ENCODE measurements around the gene HS3ST2. TPM values are rescaled to one million over a fixed set of nuclear protein-coding genes. Genes with fewer than 3 reads are reported as not detected.

HS3ST2 gene
- total RNA-seq, 2 donors from 2014 or later: not detected

DNA sequence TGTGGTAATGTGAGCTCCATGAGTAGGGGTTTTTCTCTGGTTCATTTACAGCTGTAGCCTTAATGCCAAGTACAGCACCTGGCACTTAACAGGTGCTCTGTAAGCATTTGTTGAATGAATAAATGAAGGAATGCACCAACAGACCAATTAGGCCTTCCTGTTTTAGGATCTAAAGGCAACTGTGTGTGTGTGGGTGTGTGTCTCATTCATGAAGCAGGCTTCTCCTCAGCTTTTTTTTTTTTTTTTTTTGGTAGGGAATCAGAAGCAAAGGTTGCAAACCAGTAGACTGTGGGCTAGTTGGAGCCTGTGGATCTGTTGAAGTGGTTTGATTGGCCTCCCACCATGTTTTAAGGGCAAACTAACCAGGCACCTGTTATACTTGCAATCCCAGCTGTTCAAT, 48.1 kb downstream of the HS3ST2 start:
- no peaks in the 10 kb centered on the region for H3K9me3 Mint-ChIP-seq
- H3K27me3 Mint-ChIP-seq (ENCODE audit: low read depth): peaks cover 19% of the 10 kb centered on the region
- DNase-seq (no peak), ATAC-seq (replicated peaks in 1 of 2) (no peak)
- no peaks in the 10 kb centered on the region for H3K4me1 Mint-ChIP-seq (ENCODE audit: low read depth)
- H3K4me3 Mint-ChIP-seq: no peak overlapping the region
- no peak overlapping the region for H3K27ac Mint-ChIP-seq
- H3K36me3 Mint-ChIP-seq (ENCODE audit: insufficient read depth in 2 of 2): no peaks in the 10 kb centered on the region

DNA sequence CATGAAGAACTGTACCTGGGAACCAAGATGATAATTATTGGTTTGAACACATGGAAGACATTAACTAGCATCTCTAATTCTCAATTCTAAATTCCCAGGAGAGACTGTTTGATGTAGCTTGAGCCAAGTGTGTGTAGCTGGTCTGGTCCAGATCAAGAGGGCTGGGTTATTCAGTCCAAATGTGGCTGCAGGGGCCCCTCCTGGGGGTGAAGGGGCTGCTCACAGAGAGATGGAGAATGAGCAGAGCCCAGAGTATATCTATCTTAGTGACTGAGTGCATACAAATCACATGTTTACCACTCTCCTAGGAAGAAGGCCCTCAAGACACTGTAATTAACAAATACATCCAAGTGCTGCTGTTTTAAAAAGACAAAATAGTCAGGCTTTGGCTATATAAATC, 50.4 kb downstream of the HS3ST2 start:
- H3K27me3 Mint-ChIP-seq (ENCODE audit: low read depth): peaks cover 19% of the 10 kb centered on the region
- DNase-seq: no peak
- H3K27ac Mint-ChIP-seq: no peak overlapping the region
- no peak for ATAC-seq (replicated peaks in 1 of 2)
- H3K4me1 Mint-ChIP-seq (ENCODE audit: low read depth): no peaks in the 10 kb centered on the region
- H3K9me3 Mint-ChIP-seq: no peaks in the 10 kb centered on the region
- no peak overlapping the region for H3K4me3 Mint-ChIP-seq
- H3K36me3 Mint-ChIP-seq (ENCODE audit: insufficient read depth in 2 of 2): no peaks in the 10 kb centered on the region

- DNase-seq: no peak
- H3K27ac Mint-ChIP-seq: no peak overlapping the region
Observed at GRCh38 chr16:22868593-22869224, 54.7 kb downstream of the HS3ST2 start.

DNA sequence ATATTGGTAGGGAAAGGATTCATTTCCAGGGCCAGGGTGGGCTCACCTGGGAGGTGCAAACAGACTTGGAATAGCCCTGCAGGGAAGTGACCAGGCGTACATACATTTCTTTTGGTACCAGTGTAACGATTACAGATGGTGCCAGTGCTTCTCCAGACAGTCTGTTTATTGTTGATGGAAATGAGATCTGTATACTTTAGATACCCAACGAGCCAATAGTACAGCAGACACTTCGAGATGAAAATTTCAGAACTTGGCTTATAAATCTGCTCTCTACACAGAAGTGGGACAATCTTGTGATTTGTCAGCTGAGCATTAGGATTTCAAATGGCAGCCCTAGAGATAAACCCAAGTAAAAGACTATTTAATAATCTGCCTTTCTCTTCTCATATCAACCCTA, 57.9 kb downstream of the HS3ST2 start:
- Mint-ChIP-seq H3K9me3 (no peaks in the 10 kb centered on the region), H3K36me3 (ENCODE audit: insufficient read depth in 2 of 2) (no peaks in the 10 kb centered on the region), H3K27ac (no peak overlapping the region), H3K27me3 (ENCODE audit: low read depth) (peaks cover 8% of the 10 kb centered on the region), H3K4me1 (ENCODE audit: low read depth) (no peaks in the 10 kb centered on the region), H3K4me3 (no peak overlapping the region)
- DNase-seq: no peak
- no peak for ATAC-seq (replicated peaks in 1 of 2)

More at GRCh38 chr16:22868593-22869224, 54.7 kb downstream of the HS3ST2 start:
- Mint-ChIP-seq H3K36me3 (ENCODE audit: insufficient read depth in 2 of 2) (no peaks in the 10 kb centered on the region), H3K9me3 (no peaks in the 10 kb centered on the region), H3K4me3 (no peak overlapping the region), H3K27me3 (ENCODE audit: low read depth) (peaks cover 24% of the 10 kb centered on the region), H3K4me1 (ENCODE audit: low read depth) (no peaks in the 10 kb centered on the region)
- ATAC-seq (replicated peaks in 1 of 2): no peak

GRCh38 chr16:22874394-22874793, 60.4 kb downstream of the HS3ST2 start:
- H3K4me1 Mint-ChIP-seq (ENCODE audit: low read depth): no peaks in the 10 kb centered on the region
- DNase-seq: no peak
- ATAC-seq (replicated peaks in 1 of 2): no peak
- H3K4me3 Mint-ChIP-seq: no peak overlapping the region
- peaks cover 22% of the 10 kb centered on the region for H3K27me3 Mint-ChIP-seq (ENCODE audit: low read depth)
- H3K36me3 Mint-ChIP-seq (ENCODE audit: insufficient read depth in 2 of 2): no peaks in the 10 kb centered on the region
- peaks cover 0 to 2% of the 10 kb centered on the region in 2 donors for H3K9me3 Mint-ChIP-seq
- H3K27ac Mint-ChIP-seq: no peak overlapping the region

DNA sequence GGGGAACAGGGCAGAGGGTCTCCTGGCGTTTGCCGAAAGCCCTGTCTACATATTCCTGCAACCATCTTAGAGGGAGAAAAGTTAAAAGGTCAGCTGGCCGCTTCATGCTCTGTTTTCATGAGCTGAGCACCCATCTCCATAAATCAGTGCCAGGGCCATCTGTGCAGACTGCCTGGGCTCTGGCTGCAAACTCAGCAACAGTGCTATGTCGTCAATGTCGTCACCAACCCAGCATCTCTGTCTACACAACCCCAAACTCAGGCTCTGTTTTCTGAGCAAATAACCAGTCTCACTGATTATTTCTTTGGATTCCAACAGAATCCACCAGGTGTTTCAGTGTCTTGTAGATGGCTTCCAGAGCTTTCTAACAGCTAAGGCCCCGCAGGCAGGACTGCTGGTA, 65.0 kb downstream of the HS3ST2 start:
- ATAC-seq (replicated peaks in 1 of 2): no peak
- Mint-ChIP-seq H3K27ac (no peak overlapping the region), H3K4me1 (ENCODE audit: low read depth) (no peaks in the 10 kb centered on the region)

DNA sequence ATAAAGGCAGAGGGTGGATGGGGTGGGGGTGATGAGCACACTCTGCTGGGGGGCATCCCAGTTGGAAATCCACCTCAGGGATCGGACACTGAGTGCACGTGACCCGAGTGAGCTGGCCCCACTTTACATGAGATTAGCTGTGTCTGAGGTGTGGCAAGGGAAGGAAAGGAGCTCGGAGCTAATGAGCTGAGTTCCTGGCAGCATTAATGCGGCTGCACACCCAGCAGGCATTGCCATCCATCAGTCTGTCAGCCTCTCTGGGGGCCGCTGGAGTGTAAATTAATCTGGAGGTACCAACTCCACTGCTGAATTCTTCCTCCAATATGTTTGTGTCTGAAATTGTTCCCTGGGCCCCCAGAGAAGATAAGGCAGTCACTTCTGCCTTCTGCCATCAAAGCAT, 65.5 kb downstream of the HS3ST2 start:
- Mint-ChIP-seq H3K36me3 (ENCODE audit: insufficient read depth in 2 of 2) (no peaks in the 10 kb centered on the region), H3K27me3 (ENCODE audit: low read depth) (peaks cover 14% of the 10 kb centered on the region), H3K27ac (no peak overlapping the region), H3K4me3 (no peak overlapping the region), H3K4me1 (ENCODE audit: low read depth) (no peaks in the 10 kb centered on the region), H3K9me3 (peaks cover 0 to 2% of the 10 kb centered on the region in 2 donors)
- ATAC-seq (replicated peaks in 1 of 2) (no peak), DNase-seq (no peak)

More for the DNA sequence above, 65.0 kb downstream of the HS3ST2 start:
- Mint-ChIP-seq H3K4me3 (no peak overlapping the region), H3K36me3 (ENCODE audit: insufficient read depth in 2 of 2) (no peaks in the 10 kb centered on the region), H3K27me3 (ENCODE audit: low read depth) (peaks cover 14% of the 10 kb centered on the region), H3K9me3 (peaks cover 0 to 2% of the 10 kb centered on the region in 2 donors)
- no peak for DNase-seq

GRCh38 chr16:22882981-22883380, 69.0 kb downstream of the HS3ST2 start:
- no peak overlapping the region for H3K4me3 Mint-ChIP-seq
- no peak overlapping the region for H3K27ac Mint-ChIP-seq
- ATAC-seq (replicated peaks in 1 of 2) (no peak), DNase-seq (no peak)
- no peaks in the 10 kb centered on the region for H3K4me1 Mint-ChIP-seq (ENCODE audit: low read depth)
- no peaks in the 10 kb centered on the region for H3K36me3 Mint-ChIP-seq (ENCODE audit: insufficient read depth in 2 of 2)
- H3K9me3 Mint-ChIP-seq: no peaks in the 10 kb centered on the region
- H3K27me3 Mint-ChIP-seq (ENCODE audit: low read depth): peaks cover 8% of the 10 kb centered on the region

GRCh38 chr16:22885951-22886350, 72.0 kb downstream of the HS3ST2 start:
- ATAC-seq (replicated peaks in 1 of 2) (no peak), DNase-seq (no peak)
- H3K27ac Mint-ChIP-seq: no peak overlapping the region
- H3K36me3 Mint-ChIP-seq (ENCODE audit: insufficient read depth in 2 of 2): no peaks in the 10 kb centered on the region
- no peaks in the 10 kb centered on the region for H3K4me1 Mint-ChIP-seq (ENCODE audit: low read depth)
- H3K4me3 Mint-ChIP-seq: no peak overlapping the region
- no peaks in the 10 kb centered on the region for H3K9me3 Mint-ChIP-seq
- no peaks in the 10 kb centered on the region for H3K27me3 Mint-ChIP-seq (ENCODE audit: low read depth)

- no peaks in the 10 kb centered on the region for H3K27me3 Mint-ChIP-seq (ENCODE audit: low read depth)
- no peak overlapping the region for H3K4me3 Mint-ChIP-seq
- H3K4me1 Mint-ChIP-seq (ENCODE audit: low read depth): no peaks in the 10 kb centered on the region
- H3K36me3 Mint-ChIP-seq (ENCODE audit: insufficient read depth in 2 of 2): no peaks in the 10 kb centered on the region
- no peak overlapping the region for H3K27ac Mint-ChIP-seq
- H3K9me3 Mint-ChIP-seq: no peaks in the 10 kb centered on the region
- ATAC-seq (replicated peaks in 1 of 2) (no peak), DNase-seq (no peak)
Observed at GRCh38 chr16:22886927-22887326, 73.0 kb downstream of the HS3ST2 start.

GRCh38 chr16:22887445-22887844, 73.5 kb downstream of the HS3ST2 start:
- Mint-ChIP-seq H3K9me3 (no peaks in the 10 kb centered on the region), H3K27ac (no peak overlapping the region)
- no peak for ATAC-seq (replicated peaks in 1 of 2)

DNA sequence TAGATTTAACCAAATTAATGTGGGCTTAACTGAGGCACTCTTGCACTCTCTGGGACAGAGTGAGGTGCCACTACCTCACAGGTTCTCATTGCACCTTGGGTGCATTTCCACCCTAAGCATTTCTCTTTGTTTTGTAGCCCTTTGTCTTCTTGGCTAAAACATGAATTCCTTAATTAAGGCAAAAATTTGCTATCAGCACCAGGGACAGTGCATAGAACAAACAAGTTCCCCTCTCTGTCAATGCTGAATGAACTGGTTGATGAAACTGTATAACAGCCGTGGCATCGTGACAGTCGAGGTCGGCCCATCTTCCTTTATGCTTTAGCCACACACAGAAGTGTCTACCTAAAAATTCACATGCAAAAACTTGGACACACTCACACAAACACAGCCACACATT, 74.8 kb downstream of the HS3ST2 start:
- DNase-seq: no peak
- no peak overlapping the region for H3K4me3 Mint-ChIP-seq

More at GRCh38 chr16:22887445-22887844, 73.5 kb downstream of the HS3ST2 start:
- H3K4me1 Mint-ChIP-seq (ENCODE audit: low read depth): no peaks in the 10 kb centered on the region
- no peak overlapping the region for H3K4me3 Mint-ChIP-seq
- DNase-seq: no peak
- no peaks in the 10 kb centered on the region for H3K27me3 Mint-ChIP-seq (ENCODE audit: low read depth)
- no peaks in the 10 kb centered on the region for H3K36me3 Mint-ChIP-seq (ENCODE audit: insufficient read depth in 2 of 2)

DNA sequence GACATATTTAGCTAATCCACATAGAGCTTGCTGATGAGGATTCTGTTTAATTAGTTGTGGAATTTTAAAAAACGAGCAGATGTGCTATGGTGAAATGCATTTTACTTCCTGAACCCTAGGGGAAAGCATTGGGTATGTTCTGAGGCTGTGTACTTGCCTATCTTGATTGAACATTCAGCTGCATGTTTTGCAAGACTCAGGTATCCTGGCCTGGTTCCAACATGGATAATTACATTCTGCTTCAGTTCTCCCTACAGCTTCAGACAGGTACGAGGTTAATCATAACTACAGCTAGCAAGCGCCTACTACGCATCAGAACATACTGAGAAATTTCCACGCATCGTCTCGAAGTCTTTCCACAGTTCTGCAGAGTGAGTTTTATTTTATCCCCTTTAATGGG, 77.0 kb downstream of the HS3ST2 start:
- no peaks in the 10 kb centered on the region for H3K9me3 Mint-ChIP-seq
- DNase-seq (no peak), ATAC-seq (replicated peaks in 1 of 2) (no peak)
- no peaks in the 10 kb centered on the region for H3K36me3 Mint-ChIP-seq (ENCODE audit: insufficient read depth in 2 of 2)
- no peak overlapping the region for H3K27ac Mint-ChIP-seq
- H3K27me3 Mint-ChIP-seq (ENCODE audit: low read depth): no peaks in the 10 kb centered on the region
- H3K4me1 Mint-ChIP-seq (ENCODE audit: low read depth): no peaks in the 10 kb centered on the region
- H3K4me3 Mint-ChIP-seq: no peak overlapping the region

More for the DNA sequence above, 74.8 kb downstream of the HS3ST2 start:
- no peak overlapping the region for H3K27ac Mint-ChIP-seq
- ATAC-seq (replicated peaks in 1 of 2): no peak
- no peaks in the 10 kb centered on the region for H3K9me3 Mint-ChIP-seq
- no peaks in the 10 kb centered on the region for H3K27me3 Mint-ChIP-seq (ENCODE audit: low read depth)
- no peaks in the 10 kb centered on the region for H3K4me1 Mint-ChIP-seq (ENCODE audit: low read depth)
- H3K36me3 Mint-ChIP-seq (ENCODE audit: insufficient read depth in 2 of 2): no peaks in the 10 kb centered on the region

DNA sequence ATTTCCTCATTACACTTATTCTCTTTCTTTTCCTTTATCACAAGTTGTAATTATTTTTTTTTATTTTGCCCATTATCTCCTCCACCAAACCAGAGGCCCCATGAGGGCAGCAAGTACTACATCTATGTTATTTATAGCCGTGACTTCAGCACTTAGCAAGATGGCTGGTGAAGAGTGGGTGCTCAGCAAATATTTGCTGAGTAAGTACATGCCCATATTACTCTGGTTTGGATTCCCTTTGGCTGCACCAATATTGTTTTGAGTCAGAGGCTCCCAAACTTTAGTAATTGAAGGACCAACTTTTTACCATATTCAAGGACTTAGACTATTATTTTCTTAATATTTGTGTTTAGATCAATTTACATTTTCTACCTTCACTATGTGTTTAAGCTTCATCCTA, 83.2 kb downstream of the HS3ST2 start:
- Mint-ChIP-seq H3K9me3 (no peaks in the 10 kb centered on the region), H3K4me1 (ENCODE audit: low read depth) (no peaks in the 10 kb centered on the region), H3K27ac (no peak overlapping the region), H3K36me3 (ENCODE audit: insufficient read depth in 2 of 2) (no peaks in the 10 kb centered on the region), H3K4me3 (no peak overlapping the region), H3K27me3 (ENCODE audit: low read depth) (peaks cover 14% of the 10 kb centered on the region)
- no peak for DNase-seq
- ATAC-seq (replicated peaks in 1 of 2): no peak
